C4-2B (cell line): Measurements from ENCODE around the gene FKBP1A.

Experiments used
- H3K27ac ChIP-seq: fragments of 450-650 bp; 2 replicates; pipeline ENCODE4 v1.5.1; 2017
- ZFX ChIP-seq: fragments of 450-650 bp; IDR thresholded peaks from 2 replicates; pipeline ENCODE4 v1.6.1; 2017
- TF ChIP-seq, protein P1 (sequence below): fragments of 450-650 bp; conservative IDR thresholded peaks from 2 replicates; pipeline ENCODE4 v1.5.1; 2017; ENCODE audit warnings: mild to moderate bottlenecking

The FKBP1A gene

GRCh38 chr20:1397710-1398109 is 4.9 kb upstream of the FKBP1A start:
- no peak overlapping the region for H3K27ac ChIP-seq
- TF ChIP-seq, protein P1, sequence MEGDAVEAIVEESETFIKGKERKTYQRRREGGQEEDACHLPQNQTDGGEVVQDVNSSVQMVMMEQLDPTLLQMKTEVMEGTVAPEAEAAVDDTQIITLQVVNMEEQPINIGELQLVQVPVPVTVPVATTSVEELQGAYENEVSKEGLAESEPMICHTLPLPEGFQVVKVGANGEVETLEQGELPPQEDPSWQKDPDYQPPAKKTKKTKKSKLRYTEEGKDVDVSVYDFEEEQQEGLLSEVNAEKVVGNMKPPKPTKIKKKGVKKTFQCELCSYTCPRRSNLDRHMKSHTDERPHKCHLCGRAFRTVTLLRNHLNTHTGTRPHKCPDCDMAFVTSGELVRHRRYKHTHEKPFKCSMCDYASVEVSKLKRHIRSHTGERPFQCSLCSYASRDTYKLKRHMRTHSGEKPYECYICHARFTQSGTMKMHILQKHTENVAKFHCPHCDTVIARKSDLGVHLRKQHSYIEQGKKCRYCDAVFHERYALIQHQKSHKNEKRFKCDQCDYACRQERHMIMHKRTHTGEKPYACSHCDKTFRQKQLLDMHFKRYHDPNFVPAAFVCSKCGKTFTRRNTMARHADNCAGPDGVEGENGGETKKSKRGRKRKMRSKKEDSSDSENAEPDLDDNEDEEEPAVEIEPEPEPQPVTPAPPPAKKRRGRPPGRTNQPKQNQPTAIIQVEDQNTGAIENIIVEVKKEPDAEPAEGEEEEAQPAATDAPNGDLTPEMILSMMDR, result no peak; the same call in 1 of the 2 replicates
- no peak for TF ChIP-seq ZFX

DNA sequence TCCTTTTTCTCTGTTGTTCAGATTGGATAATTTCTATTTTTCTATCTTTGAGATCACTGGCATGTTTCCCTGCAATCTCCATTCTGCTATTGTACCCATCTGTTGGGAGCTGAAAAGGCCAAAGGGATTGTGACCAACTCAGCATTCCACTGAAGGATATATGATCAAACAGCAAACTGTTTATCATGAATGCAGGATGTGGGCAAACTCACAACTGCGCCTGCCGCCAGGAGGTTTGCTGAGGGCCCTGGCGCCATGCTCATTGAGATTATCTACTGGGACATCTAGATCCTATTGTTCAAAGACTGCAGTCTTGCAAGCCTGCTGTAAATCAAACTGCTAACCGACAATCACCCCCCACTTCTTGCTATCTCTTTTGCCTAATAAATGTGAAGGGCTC is 3.8 kb upstream of the FKBP1A start:
- TF ChIP-seq ZFX, result no peak
- TF ChIP-seq, protein P1, result no peak
- H3K27ac ChIP-seq, result no peak overlapping the region

DNA sequence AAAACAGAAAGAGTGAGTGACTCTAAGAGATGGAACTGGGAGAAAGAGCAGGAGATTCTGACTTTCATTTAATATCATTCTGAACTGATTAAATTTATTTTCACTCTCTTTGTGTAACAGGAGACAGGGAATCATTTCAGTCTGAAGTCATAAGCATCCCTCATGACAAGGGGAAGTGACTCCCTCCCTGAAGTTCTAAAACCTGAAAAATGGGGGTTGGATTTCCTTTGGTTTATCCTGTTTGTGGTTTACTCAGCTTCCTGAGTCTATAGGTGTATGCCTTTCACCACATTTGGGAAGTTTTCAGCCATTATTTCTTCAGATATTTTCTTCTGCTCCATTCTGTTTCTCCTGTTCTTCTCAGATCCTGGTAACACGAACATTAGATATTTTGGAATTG is 3.4 kb upstream of the FKBP1A start:
- H3K27ac ChIP-seq, result no peak overlapping the region
- TF ChIP-seq, protein P1, result no peak
- TF ChIP-seq ZFX, result no peak

GRCh38 chr20:1394686-1395085 is 1.8 kb upstream of the FKBP1A start:
- TF ChIP-seq ZFX, result no peak

DNA sequence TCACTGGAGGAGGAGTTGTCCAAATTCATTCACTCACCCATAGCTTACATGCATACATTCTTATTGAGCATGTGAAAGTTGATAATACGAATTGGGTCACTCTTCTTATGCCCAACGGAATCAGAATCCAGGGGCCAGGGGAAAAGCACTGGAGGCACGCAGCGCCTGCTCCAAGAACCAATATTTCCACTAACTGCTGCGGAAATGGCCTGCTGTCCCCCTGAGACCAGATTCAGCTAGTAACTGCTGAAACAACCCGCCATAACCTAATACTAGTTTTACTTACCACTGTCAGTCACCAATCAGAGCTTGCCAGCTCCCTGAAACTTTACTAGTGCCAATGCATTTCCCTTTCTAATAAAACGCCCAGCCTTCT is 641 bp upstream of the FKBP1A start:
- TF ChIP-seq, protein P1, result no peak
- no peak for TF ChIP-seq ZFX
- peak overlapping the region; percentile 87 for H3K27ac ChIP-seq

More at GRCh38 chr20:1394686-1395085, 1.8 kb upstream of the FKBP1A start:
- no peak overlapping the region for H3K27ac ChIP-seq

- no peak for TF ChIP-seq ZFX
- TF ChIP-seq, protein P1, result no peak
- H3K27ac ChIP-seq, result peak overlapping the region; percentile 87
Observed at GRCh38 chr20:1392443-1392692, 486 bp downstream of the FKBP1A start.

DNA sequence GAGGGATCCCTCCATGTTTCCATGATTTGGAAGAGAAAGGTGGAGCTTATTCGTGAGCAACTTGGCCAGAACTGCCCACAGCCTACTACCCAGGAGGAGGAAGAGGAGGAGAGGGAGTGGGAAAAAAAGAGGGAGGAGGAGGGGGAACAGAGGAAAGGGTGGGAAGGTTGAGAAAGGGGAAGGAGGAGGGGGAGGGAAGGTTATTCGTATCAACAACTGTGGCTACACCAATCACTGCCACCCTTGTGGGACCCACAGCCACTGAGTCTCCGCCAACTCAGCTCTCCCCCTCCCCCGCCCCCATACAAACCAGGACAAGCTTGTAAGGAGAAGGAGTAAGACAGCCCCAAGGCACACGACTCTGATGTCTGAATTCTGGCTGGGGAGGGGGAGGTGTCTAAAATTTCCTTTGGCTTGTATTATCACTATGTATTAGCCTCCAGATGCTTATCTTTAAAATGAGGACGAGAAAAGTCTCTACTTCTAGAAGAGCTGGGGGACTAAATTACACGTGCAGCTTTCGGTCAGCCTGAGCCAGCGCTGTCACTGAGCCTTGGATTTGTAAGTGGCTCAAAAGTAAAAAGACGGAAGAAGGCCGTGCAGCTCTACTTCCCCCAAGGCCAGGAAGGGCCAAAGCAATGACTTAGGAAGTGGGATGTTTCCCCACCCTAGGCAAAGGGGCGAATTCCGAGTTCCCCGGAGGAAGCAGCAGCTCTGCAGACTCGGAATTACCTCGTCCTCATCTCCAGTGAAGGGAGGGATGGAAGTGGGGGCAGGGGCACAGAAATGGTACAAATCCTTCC is 1.0 kb downstream of the FKBP1A start:
- peak overlapping the region; percentile 87 for H3K27ac ChIP-seq
- TF ChIP-seq, protein P1, result no peak
- TF ChIP-seq ZFX, result no peak
